ENCODE measurements around the gene PPP1R12C.

GRCh38 chr19:55153652-55154264 is 36.3 kb upstream of the PPP1R12C start:
- TF ChIP-seq, protein P1, sequence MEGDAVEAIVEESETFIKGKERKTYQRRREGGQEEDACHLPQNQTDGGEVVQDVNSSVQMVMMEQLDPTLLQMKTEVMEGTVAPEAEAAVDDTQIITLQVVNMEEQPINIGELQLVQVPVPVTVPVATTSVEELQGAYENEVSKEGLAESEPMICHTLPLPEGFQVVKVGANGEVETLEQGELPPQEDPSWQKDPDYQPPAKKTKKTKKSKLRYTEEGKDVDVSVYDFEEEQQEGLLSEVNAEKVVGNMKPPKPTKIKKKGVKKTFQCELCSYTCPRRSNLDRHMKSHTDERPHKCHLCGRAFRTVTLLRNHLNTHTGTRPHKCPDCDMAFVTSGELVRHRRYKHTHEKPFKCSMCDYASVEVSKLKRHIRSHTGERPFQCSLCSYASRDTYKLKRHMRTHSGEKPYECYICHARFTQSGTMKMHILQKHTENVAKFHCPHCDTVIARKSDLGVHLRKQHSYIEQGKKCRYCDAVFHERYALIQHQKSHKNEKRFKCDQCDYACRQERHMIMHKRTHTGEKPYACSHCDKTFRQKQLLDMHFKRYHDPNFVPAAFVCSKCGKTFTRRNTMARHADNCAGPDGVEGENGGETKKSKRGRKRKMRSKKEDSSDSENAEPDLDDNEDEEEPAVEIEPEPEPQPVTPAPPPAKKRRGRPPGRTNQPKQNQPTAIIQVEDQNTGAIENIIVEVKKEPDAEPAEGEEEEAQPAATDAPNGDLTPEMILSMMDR (IDR thresholded peaks at IDR 0.05), result no peak
- no peak for TF ChIP-seq POLR2A (IDR thresholded peaks at IDR 0.05)
